ENCODE data around the gene ATP1A4. TPM values are rescaled to one million over a fixed set of nuclear protein-coding genes. Genes with fewer than 3 reads are reported as not detected.

ATP1A4 gene
- total and polyA plus RNA-seq, 4 donors: 0.10 to 2.6 (median 1.3) TPM

GRCh38 chr1:160179336-160179735 lies 27.9 kb downstream of the ATP1A4 start:
- H3K27ac ChIP-seq (ENCODE audit: low read depth, low read length): no peak overlapping the region
- H3K36me3 ChIP-seq (ENCODE audit: control insufficient read depth, insufficient read depth, low read length): no peaks in the 10 kb centered on the region
- DNase-seq (ENCODE audit: low read depth in 4 of 6, low spot score in 6 of 6): no peak
- 97% methylated on average over 4 of the region's 4 CpGs for whole genome bisulfite sequencing (ENCODE audit: insufficient coverage)
- no peaks in the 10 kb centered on the region for H3K4me1 ChIP-seq (ENCODE audit: control insufficient read depth, insufficient read depth, low read length)
- no peaks in the 10 kb centered on the region for H3K9me3 ChIP-seq (ENCODE audit: control insufficient read depth, insufficient read depth, low read length)
- H3K4me3 ChIP-seq (ENCODE audit: low read depth, low read length): no peak overlapping the region
- H3K27me3 ChIP-seq (ENCODE audit: control insufficient read depth, insufficient read depth, low read length): no peaks in the 10 kb centered on the region

GRCh38 chr1:160186246-160186645 lies 34.8 kb downstream of the ATP1A4 start:
- no peaks in the 10 kb centered on the region for H3K36me3 ChIP-seq (ENCODE audit: control insufficient read depth, insufficient read depth, low read length)
- no peaks in the 10 kb centered on the region for H3K9me3 ChIP-seq (ENCODE audit: control insufficient read depth, insufficient read depth, low read length)
- no peaks in the 10 kb centered on the region for H3K27me3 ChIP-seq (ENCODE audit: control insufficient read depth, insufficient read depth, low read length)
- no peak for DNase-seq (ENCODE audit: low read depth in 4 of 6, low spot score in 6 of 6)
- 97% methylated on average over 7 of the region's 7 CpGs for WGBS (ENCODE audit: insufficient coverage)
- peaks cover 17% of the 10 kb centered on the region for H3K4me1 ChIP-seq (ENCODE audit: control insufficient read depth, insufficient read depth, low read length)
- no peak overlapping the region for H3K4me3 ChIP-seq (ENCODE audit: low read depth, low read length)
- H3K27ac ChIP-seq (ENCODE audit: low read depth, low read length): no peak overlapping the region

DNA sequence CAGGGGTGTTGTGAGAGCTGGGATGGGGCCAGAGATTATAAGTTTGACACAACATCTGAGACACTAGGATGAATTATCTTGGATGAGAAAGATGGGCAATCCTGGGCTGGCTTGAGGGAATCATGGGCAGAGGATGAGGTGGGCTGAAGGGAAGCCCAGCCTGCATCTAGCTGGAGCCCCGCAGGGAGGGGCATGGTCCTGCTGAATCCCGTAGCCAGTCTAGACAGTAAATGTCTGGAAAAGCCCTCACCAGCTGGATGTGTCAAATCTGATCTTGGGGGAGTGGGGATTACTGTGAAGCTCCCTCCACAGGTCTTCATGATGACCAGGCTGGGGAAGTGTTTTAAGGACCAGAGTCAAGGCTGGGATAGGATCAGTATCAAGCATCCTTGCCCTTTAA lies 35.3 kb downstream of the ATP1A4 start:
- Histone ChIP-seq H3K36me3 (ENCODE audit: control insufficient read depth, insufficient read depth, low read length) (no peaks in the 10 kb centered on the region), H3K4me3 (ENCODE audit: low read depth, low read length) (no peak overlapping the region), H3K27ac (ENCODE audit: low read depth, low read length) (no peak overlapping the region), H3K9me3 (ENCODE audit: control insufficient read depth, insufficient read depth, low read length) (no peaks in the 10 kb centered on the region), H3K27me3 (ENCODE audit: control insufficient read depth, insufficient read depth, low read length) (no peaks in the 10 kb centered on the region), H3K4me1 (ENCODE audit: control insufficient read depth, insufficient read depth, low read length) (peaks cover 17% of the 10 kb centered on the region)
- WGBS (ENCODE audit: insufficient coverage): 67% methylated on average over 2 of the region's 2 CpGs
- no peak for DNase-seq (ENCODE audit: low read depth in 4 of 6, low spot score in 6 of 6)

DNA sequence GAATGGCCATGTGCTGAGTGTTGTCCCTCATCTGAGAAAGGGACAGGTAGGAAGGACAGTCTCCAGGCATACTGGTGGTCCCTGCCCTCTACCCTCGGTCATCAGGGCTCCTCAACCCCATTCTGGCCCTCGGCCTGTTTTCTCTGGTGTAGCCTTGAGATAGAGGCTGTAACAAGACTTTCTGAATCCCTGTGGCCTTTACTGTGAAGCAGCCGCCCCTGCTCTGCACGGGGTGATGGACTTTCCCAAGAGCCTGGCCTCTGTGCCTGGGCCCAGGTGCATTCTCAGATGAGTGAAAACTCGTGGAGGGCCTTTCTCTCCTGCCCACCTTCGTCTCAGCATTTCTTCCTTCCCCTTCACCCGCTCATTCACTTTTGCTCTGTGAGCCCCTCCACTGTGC lies 36.0 kb downstream of the ATP1A4 start:
- H3K27ac ChIP-seq (ENCODE audit: low read depth, low read length): no peak overlapping the region
- no peaks in the 10 kb centered on the region for H3K27me3 ChIP-seq (ENCODE audit: control insufficient read depth, insufficient read depth, low read length)
- WGBS (ENCODE audit: insufficient coverage): 92% methylated on average over 5 of the region's 7 CpGs
- DNase-seq (ENCODE audit: low read depth in 4 of 6, low spot score in 6 of 6): no peak
- H3K9me3 ChIP-seq (ENCODE audit: control insufficient read depth, insufficient read depth, low read length): no peaks in the 10 kb centered on the region
- peaks cover 24% of the 10 kb centered on the region for H3K4me1 ChIP-seq (ENCODE audit: control insufficient read depth, insufficient read depth, low read length)
- no peaks in the 10 kb centered on the region for H3K36me3 ChIP-seq (ENCODE audit: control insufficient read depth, insufficient read depth, low read length)
- no peak overlapping the region for H3K4me3 ChIP-seq (ENCODE audit: low read depth, low read length)

GRCh38 chr1:160188341-160188740 lies 36.9 kb downstream of the ATP1A4 start:
- WGBS (ENCODE audit: insufficient coverage): 90% methylated on average over 7 of the region's 7 CpGs
- Histone ChIP-seq H3K4me1 (ENCODE audit: control insufficient read depth, insufficient read depth, low read length) (peaks cover 32% of the 10 kb centered on the region), H3K36me3 (ENCODE audit: control insufficient read depth, insufficient read depth, low read length) (no peaks in the 10 kb centered on the region), H3K9me3 (ENCODE audit: control insufficient read depth, insufficient read depth, low read length) (no peaks in the 10 kb centered on the region), H3K4me3 (ENCODE audit: low read depth, low read length) (no peak overlapping the region), H3K27me3 (ENCODE audit: control insufficient read depth, insufficient read depth, low read length) (no peaks in the 10 kb centered on the region), H3K27ac (ENCODE audit: low read depth, low read length) (no peak overlapping the region)
- DNase-seq (ENCODE audit: low read depth in 4 of 6, low spot score in 6 of 6): no peak

DNA sequence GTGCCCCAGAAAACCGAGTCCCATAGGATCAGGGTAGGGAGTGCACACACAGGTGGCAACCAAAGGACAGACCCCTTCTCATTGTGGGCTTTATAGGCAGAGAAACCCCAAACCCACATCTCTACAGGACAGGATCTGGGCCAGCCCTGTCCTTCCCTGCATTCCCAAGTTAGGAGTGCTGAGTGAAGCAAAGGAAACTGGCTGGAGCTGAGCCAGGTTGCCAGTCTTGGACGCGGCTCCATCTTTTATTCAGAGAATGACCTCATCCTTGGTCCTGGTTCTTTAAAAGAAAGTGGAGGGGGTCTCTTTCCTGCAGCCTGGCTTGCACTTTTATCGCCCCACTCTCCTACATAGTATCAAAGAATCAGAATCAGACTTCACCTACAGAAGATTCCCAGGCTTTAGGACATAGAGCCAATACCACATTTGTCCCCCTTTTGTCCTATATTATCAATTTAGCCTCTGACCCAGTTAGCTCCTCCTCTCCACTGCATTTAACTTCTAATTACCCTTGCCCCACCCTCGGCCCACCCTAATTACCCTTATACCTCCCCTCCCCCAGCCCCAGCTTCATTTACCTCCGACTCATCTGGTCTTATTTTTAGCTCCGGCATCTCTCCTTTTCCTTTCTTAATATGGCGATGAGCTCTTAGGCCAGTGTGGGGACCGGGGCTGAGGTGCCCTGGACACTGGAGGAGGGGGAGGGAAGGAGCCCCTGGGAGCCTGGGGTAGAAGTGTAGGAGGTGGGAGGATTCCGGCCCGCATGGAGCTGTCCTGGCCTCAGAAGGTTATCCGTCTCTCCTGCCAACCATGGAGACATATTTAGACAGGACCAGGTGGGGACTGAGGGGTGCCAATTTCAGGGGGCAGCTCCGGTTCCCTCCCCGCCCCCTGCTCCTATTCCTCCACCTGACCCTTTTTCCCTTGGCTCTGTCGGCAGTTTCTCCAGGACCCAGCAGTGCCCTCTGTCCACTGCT lies 38.5 kb downstream of the ATP1A4 start, which contains the start of gene CASQ1:
Gene CASQ1, plus strand, starts transcription at position 927 of the 977 bp plus-strand sequence. CDS start 177 bp downstream, outside the sequence.
- no peaks in the 10 kb centered on the region for H3K36me3 ChIP-seq (ENCODE audit: control insufficient read depth, insufficient read depth, low read length)
- H3K9me3 ChIP-seq (ENCODE audit: control insufficient read depth, insufficient read depth, low read length): no peaks in the 10 kb centered on the region
- no peak within 1 kb of the TSS for H3K27ac ChIP-seq (ENCODE audit: low read depth, low read length)
- no peaks in the 10 kb centered on the region for H3K27me3 ChIP-seq (ENCODE audit: control insufficient read depth, insufficient read depth, low read length)
- peaks cover 36% of the 10 kb centered on the region for H3K4me1 ChIP-seq (ENCODE audit: control insufficient read depth, insufficient read depth, low read length)
- DNase-seq (ENCODE audit: low read depth in 4 of 6, low spot score in 6 of 6): peak in 2 of 6 donors; percentile 80 to 89
- WGBS (ENCODE audit: insufficient coverage): 58% methylated on average over 5 of the region's 15 CpGs
- no peak within 1 kb of the TSS for H3K4me3 ChIP-seq (ENCODE audit: low read depth, low read length)

GRCh38 chr1:160191756-160192155 lies 40.4 kb downstream of the ATP1A4 start:
- Histone ChIP-seq H3K4me1 (ENCODE audit: control insufficient read depth, insufficient read depth, low read length) (peaks cover 40% of the 10 kb centered on the region), H3K27me3 (ENCODE audit: control insufficient read depth, insufficient read depth, low read length) (no peaks in the 10 kb centered on the region), H3K36me3 (ENCODE audit: control insufficient read depth, insufficient read depth, low read length) (no peaks in the 10 kb centered on the region), H3K27ac (ENCODE audit: low read depth, low read length) (no peak overlapping the region), H3K4me3 (ENCODE audit: low read depth, low read length) (no peak overlapping the region), H3K9me3 (ENCODE audit: control insufficient read depth, insufficient read depth, low read length) (no peaks in the 10 kb centered on the region)
- whole genome bisulfite sequencing (ENCODE audit: insufficient coverage): 60% methylated on average over 1 of the region's 3 CpGs
- DNase-seq (ENCODE audit: low read depth in 4 of 6, low spot score in 6 of 6): no peak

DNA sequence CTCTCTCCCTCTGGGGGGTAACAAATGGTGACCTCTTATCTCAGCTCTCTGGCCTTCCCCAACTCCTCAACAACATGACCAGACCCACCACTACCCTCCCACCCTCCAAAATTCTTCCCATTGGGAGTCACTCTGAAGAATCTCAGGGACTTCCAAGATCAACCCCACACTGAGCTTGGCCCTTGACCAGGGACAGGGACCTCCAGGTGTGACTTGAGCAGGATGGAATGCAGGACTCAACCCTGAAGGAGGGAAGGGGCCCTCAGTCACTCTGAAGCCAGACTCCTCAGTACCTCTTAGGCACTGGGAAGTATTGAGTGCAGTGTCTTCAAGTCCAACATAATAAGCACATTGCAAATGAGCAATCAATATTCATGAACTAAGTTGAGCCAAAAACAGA lies 40.8 kb downstream of the ATP1A4 start:
- Histone ChIP-seq H3K27me3 (ENCODE audit: control insufficient read depth, insufficient read depth, low read length) (no peaks in the 10 kb centered on the region), H3K4me1 (ENCODE audit: control insufficient read depth, insufficient read depth, low read length) (peaks cover 41% of the 10 kb centered on the region), H3K27ac (ENCODE audit: low read depth, low read length) (no peak overlapping the region), H3K9me3 (ENCODE audit: control insufficient read depth, insufficient read depth, low read length) (no peaks in the 10 kb centered on the region), H3K36me3 (ENCODE audit: control insufficient read depth, insufficient read depth, low read length) (no peaks in the 10 kb centered on the region), H3K4me3 (ENCODE audit: low read depth, low read length) (no peak overlapping the region)
- peak in 1 of 6 donors; percentile 32 for DNase-seq (ENCODE audit: low read depth in 4 of 6, low spot score in 6 of 6)

GRCh38 chr1:160193091-160193819 lies 41.9 kb downstream of the ATP1A4 start:
- peaks cover 44% of the 10 kb centered on the region for H3K4me1 ChIP-seq (ENCODE audit: control insufficient read depth, insufficient read depth, low read length)
- H3K36me3 ChIP-seq (ENCODE audit: control insufficient read depth, insufficient read depth, low read length): no peaks in the 10 kb centered on the region
- DNase-seq (ENCODE audit: low read depth in 4 of 6, low spot score in 6 of 6): peak in 5 of 6 donors; percentile 81 to 96 (median 85)
- no peak overlapping the region for H3K4me3 ChIP-seq (ENCODE audit: low read depth, low read length)
- no peaks in the 10 kb centered on the region for H3K9me3 ChIP-seq (ENCODE audit: control insufficient read depth, insufficient read depth, low read length)
- H3K27ac ChIP-seq (ENCODE audit: low read depth, low read length): no peak overlapping the region
- no peaks in the 10 kb centered on the region for H3K27me3 ChIP-seq (ENCODE audit: control insufficient read depth, insufficient read depth, low read length)
- 29% methylated on average over 6 of the region's 16 CpGs for WGBS (ENCODE audit: insufficient coverage)

Data from spinal cord (tissue), 10 donors.